ENCODE measurements around the gene RRP8.

Gene RRP8

DNA sequence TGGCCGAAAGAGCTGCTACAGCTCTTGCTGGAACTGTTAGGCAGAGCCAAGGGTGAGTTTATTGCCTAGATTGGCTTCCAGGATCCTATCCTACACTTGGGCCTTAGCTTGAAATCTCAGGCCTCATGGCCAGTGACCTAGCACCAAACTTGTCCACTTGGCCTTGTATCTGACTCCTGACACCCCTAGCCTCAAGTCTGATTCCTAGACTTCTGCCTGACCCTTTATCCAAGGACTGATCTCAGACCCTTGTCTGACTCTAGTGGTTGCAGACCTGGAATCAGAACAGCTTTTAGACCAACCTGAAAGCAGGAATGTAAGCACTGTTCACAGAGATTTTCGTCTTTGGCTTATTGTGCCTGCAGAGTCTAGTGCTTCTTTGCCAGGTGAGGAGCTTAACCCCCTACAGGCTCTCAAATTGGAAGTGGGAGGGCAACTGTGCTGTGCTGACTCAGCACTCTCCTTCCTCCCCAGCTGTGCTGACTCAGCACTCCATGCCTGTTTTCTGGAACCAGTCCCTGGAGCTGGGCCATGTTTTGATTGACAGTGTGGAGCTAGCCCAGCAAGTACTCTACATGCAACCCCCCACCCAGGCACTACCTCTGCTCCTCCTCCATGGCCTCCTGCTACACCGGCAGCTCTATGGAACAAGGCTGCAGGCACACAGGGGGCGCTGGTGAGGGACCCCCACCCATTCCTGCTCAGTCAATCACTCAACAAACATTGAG, 35.1 kb downstream of the RRP8 start:
- DNase-seq (ENCODE audit: low read depth in 2 of 2): no peak

DNA sequence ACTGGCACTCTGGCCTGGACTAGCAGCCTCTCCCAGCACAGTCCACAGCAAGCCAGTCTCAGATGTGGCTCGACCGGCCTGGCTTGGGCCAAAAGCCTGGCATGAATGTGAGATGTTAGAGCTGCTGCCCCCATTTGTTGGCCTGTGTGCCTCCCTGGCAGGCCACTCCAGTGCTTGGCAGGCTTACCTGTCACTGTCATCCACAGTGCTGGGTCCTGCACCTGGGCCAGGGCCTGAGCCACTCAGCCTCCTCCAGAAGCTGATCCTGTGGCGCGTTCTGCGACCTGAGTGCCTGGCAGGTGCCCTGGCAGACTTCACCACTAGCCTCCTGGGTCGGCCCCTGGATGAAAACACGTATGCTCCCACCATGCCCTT, 36.1 kb downstream of the RRP8 start:
- no peak for DNase-seq (ENCODE audit: low read depth in 2 of 2)

DNA sequence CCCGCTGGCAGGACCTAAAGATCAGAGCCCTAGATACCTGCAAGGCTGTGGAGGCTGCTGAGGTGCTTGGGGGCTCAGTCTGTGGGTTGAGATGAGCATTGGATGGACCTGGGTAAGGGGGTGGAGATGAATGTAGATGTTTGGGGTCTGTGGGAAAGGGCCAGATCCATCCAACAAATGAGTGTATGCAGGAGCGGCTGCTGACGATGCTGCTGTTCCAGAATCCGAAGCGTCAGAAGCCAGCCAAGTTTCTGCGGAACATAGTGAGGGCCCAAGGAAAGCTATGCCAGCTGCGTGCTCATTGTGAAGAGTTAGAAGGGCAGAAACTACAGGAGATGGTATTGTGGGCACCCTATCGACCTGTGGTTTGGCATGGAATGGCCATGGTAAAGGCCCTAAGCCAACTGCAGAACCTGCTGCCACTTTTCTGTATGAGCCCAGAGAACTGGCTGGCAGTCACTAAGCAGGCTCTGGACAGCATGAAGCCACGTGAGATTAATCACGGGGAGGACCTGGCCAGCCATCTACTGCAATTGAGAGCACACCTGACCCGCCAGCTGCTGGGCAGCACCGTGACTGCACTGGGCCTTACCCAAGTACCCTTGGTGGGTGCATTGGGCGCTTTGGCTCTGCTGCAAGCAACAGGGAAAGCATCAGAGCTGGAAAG, 36.6 kb downstream of the RRP8 start:
- no peak for DNase-seq (ENCODE audit: low read depth in 2 of 2)

DNA sequence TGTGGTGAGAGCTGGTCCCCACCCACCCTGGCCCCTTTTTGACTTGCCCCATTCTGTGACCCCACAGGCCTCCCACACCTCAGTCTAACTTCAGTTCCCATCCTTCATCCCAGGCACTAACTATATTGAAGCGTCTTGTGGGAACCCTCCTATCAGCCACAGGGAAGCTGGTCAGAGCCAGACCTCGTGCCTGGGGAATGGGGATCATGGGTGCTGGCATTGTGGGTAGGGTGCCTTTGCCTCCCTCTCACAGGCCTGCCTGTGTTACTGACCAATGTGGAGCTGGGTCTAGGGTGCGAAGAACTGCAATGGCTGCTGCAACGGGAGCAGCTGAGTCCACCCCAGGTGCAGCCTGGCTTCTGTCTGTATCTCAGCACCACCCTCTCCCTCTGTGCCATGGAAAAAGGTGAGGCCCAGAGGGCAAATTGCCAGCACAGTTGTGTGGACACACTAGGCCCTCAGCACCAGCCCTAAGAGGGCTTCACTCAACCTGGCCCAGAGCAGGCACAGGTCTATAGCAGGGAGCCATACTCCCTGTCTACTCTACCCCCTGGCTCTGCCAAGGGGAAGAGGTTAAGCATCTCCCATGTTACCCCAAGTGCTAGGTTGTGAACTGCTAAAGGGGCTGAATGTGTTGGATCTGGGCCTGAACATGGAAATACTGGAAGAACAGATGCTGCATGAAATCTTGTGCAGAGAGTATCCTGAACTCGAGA, 37.3 kb downstream of the RRP8 start:
- DNase-seq (ENCODE audit: low read depth in 2 of 2): no peak

DNA sequence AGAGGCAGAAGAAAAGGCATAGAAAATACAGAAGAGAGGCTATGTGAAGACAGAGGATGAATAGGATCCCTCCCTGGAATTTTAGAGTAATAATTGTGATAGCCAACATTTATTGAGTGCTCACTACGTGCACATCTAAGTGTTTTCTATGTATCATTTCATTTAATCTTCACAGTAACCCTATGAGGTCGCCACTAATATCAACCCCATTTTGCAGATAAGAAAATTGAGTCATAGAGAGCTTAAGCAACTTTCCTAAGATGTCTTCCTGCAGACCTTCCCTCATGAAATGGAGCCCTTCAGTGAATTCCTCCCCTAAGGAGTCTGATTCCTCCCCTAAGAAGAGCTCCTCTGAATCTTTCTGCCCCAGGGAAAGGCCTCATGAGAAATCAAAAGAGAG, 38.1 kb downstream of the RRP8 start:
- no peak for DNase-seq (ENCODE audit: low read depth in 2 of 2)

DNA sequence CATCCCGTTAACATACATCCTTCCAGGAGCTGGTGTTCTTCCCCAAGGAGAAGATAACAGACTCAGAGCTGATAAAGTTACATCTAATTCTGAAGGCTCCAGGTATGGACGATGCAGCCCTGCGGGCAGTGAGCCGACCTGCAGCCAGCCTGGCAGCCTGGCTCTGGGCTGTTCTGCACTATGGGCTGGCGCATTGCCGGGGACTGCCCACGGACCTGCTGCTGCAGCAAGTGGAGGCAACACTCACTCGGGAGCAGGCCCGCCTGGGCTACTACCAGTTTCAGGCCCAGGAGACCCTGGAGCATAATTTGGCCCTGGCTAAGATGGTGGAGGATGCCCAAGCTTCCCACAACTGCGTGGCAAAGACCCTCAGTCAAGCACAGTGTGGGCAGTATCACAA, 39.7 kb downstream of the RRP8 start:
- no peak for DNase-seq (ENCODE audit: low read depth in 2 of 2)

DNA sequence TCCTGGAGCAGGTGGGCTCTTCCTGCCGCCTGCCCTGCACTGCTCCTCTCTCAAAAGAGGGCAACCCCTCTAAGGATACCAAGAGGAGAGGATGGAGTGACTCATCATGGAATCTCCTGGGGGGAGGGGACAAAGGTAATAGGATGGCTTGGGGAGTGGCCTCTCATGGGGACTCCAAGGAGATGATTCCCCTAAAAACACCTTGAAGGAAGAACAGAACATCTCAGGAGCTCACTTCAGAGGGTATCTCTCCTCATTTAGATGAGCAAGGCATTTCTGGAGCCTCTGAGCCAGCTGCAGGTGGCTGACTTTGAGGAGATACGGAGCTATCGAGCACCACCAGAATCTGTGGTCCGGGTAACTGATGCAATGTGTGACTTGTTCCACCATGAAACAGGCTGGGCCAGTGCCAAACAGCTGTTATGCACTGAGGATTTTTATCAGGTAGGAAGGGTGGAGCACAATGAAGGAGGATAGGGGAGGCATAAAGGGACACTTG, 40.2 kb downstream of the RRP8 start:
- DNase-seq (ENCODE audit: low read depth in 2 of 2): no peak

DNA sequence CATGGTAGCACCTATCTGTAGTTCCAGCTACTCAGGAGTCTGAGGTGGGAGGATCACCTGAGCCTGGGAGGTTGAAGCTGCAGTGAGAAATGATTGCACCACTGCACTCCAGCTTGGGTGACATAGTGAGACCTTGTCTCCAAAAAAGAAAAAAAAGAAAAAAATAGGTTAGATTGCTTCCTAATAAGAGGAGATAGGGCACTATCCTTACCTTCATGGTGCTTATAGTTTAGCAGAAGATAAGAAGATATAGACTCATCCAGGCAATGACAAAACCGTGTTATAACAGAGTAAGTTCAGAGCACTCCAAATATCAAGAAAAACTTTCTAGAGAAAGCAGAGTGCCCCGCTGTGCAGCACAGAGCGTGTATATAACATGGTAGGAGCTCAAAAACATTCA, 42.1 kb downstream of the RRP8 start:
- no peak for DNase-seq (ENCODE audit: low read depth in 2 of 2)

DNA sequence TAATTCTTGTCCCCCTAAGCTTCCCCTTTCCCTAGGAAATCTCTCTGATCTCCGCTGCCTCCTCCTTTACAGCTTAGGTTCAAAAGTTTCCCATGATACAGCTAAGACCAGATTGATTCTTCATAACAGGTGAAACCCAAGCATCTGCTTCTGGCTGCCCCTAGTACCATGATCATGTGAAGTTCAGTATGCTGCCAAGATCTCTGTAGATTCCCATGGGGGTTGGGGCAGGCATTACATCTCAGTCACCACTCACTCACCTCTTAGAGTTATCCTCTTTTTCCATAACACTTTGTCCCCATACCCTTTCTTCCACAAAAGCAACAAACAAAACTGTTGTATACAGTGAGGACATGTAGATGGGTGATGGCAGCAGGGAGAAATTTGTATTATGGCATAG, 44.0 kb downstream of the RRP8 start:
- no peak for DNase-seq (ENCODE audit: low read depth in 2 of 2)

DNA sequence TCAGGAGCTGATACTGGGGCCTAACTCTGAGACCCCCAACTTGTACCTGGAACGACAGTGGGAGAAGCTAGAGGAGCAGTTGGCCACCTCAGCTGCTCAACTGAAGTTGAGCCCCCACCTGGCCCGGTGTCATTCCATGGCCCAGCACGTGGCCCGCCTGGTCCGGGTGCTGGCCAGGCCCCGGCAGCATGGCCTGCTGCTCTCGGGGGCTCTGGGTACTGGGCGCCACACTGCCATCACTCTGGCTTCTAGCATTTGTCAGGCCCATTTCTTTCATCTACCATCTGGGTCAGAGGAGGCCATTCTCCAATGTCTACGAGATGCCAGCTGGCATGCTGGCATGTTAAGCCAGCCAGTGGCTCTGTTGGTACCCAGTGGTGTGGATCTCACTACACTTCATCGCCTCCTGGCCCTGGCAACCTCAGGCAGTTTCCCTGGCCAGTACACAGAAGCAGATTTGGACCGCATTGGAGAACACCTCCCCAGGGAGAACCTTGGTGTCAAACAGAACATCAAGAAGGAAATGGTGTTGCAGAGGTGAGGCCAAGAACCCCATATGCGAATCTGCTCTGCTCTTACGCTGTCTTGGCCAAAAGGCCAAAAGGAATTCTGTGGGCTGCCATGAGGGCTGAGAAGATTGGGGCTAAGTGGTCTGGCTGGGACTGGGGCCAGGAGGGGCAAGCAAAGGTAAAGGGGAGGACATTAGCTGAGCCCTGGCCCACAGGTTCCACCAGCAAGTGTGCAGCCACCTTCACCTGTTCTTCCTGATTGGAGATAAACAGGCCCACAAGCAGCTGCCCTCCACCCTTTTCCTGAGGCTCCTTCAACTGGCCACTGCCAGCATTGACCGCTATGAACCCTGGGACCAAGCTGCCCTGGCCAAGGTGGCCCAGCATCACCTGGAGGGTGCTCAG, 45.4 kb downstream of the RRP8 start:
- DNase-seq (ENCODE audit: low read depth in 2 of 2): no peak

DNA sequence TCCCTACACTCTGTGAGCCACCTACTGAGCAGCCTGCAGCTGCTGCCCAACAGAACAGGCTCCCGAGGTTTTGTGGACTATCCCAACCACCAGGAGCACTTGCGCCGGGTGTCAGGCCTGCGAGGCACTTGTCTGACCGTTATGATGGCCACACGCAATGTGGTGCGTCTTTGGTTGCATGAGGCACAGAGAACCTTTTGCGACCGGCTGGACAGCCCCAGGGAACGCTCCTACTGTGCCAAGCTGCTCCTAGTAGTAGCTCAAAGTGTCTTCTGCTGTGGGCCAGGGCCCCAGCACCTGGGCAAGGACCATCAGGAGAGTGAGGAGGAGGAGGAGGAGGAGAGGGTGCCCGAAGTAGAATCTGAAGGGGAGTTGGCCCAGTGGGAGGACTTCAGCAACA, 46.4 kb downstream of the RRP8 start:
- DNase-seq (ENCODE audit: low read depth in 2 of 2): no peak

DNA sequence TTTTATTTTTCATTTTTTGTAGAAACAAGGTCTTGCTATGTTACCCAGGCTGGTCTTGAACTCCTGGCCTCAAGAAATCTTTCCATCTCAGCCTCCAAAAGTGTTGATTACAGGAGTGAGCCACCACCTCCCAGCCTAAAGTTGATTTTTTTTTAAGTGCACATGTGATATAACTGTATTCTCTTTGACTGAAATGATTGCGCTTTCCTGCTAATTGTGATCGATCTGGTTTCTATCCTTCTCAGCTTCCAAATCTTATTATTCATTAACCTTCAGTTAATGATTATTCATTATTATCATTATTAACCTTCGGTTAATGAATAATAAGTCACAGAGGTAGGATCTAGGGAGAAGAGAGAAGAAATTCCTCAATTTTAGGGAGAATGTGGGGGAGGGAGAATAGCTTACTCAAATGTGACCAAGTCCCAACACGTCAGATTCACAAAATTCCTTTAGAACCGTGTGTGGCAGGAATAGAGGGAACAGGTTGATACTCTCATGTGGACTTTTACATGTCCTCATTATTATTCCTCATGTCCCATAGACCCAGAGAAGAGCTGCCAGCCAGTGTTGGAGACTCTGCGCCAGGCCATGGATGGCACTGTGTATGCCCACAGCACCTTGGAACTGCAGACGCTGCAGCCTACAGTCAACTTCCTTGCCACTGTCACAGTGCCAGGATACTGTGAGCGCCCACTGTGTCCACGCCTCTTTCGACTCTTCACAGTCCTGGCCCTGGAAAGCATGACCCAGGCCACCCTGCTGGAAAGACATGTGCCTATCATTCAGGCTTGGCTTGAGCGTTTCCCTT, 47.1 kb downstream of the RRP8 start:
- DNase-seq (ENCODE audit: low read depth in 2 of 2): no peak

DNA sequence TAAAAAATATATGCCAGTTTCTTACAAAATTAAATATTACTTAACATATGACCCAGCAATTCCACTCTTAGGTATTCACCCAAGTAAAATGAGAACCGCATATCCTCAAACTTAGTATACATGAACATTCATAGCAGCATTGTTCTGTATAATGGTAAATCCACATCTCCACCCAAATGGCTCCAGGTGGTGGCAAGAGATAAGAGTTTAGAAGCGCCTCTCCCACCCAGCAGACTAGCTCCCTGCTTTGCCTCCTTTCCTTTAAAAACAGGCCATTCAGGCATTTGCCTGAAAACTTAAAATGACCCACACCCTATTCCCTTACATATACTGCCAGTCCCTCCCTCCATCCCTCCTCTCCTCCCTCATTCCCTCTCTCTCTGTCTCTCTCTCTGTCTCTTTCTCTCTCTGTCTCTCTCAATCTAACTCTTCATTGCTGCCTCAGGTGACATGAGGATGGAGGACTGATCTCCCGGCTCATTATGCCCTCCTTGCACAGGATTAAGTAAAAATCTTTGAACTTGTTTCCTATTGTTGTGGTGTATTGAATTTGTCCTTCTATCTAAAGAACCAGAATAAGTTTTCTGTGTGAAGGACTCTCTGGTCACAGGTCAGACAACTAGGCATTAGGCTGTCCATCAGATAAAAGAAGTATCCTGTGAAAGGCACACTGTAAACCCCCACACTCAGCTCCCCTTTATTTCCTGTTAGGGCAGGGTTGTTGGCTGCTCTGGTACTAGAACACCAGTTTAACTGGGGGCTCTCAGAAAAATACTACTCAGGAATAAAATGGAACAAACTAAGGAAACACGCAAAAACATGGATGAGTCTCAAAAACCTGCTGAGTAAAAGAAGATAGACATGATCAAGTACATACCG, 48.3 kb downstream of the RRP8 start:
- DNase-seq (ENCODE audit: low read depth in 2 of 2): no peak

DNA sequence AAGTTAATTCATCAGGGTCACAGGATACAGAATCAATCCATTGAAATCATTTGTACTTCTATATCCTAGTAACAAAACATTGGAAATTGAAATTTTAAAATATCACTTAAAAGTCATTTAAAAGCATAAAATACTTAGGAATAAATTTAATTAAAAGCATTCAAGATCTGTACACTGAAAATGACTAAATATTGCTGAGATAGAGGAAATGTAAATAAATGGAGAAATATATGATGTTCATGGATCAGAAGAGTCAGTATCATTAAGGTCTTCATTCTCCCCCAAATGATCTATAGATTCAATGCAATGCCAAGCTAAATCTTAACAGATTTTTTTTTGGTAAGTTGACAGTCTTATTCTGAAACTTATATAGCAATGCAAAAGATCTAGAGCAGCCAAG, 49.8 kb downstream of the RRP8 start:
- DNase-seq (ENCODE audit: low read depth in 2 of 2): no peak

DNA sequence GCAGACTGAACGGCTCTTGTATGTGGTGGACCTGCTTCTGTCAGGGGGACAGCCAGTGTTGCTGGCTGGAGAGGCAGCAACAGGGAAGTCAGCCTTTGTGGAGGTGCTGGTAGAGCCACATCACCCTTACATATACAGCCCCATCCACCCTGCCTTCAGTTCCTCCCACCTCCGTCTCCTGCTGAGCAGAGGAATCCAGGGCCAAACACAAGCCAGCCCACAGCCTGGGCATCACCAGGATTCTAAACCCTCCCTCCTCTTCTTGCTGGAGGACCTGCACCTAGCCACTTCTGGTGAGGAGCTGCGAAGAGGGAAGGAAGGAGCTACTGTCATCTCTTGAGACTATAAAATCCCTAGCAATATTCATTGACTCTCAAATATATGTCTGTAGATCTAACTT, 54.8 kb downstream of the RRP8 start:
- no peak for DNase-seq (ENCODE audit: low read depth in 2 of 2)

DNA sequence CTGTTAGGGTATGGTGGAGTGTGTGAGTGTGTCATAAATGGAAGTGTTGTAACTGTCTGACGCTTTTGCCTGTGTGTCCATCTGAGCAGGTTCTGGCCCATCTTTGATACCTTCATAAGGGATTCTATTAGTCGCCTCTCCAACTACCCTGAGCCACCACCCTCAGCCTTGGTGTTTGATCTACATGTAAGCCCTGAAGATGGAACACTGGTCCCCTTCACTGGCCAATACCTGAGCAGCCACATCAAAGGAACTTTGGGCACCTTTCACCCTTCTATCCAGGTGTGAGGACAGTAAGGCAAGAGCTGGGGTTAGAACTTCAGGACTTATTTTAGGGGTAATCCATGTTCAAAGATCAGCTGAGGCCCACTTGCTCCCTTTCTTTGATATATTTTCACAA, 55.3 kb downstream of the RRP8 start:
- no peak for DNase-seq (ENCODE audit: low read depth in 2 of 2)

DNA sequence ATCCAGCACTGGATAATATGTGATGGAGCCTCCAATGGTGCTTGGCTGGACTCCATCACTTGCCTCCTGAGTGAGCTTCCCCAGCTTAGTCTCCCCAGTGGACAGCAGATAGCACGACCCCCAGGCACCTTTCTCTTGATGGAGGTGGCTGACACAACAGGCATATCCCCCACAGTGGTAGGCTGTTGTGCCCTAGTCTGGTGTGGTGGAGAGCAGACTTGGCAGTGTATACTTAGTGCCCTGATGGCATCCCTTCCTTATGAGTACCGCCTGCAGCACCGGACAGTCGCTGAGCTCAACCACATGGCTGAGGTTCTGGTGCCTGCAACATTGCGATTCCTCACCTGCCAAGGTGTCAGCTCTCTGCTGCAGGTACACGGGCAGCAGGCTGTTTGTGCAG, 56.2 kb downstream of the RRP8 start:
- DNase-seq (ENCODE audit: low read depth in 2 of 2): no peak

DNA sequence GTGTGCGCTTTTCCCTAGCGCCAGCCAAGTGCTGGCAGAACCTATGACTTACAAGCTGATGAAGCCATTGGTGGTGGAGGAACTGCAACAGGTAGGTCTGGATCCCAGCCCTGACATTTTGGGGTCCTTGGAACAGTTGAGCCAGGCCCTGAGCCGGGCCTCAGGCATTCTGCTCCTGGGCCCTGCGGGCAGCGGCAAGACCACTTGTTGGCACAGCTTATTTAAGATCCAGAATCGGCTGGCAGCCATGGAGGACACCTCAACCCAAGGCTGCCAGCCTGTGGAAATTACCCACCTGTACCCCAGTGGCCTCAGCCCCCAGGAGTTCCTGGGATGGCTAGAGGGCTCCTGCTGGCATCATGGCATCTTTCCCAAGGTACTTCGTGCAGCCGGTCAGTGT, 56.7 kb downstream of the RRP8 start:
- no peak for DNase-seq (ENCODE audit: low read depth in 2 of 2)

DNA sequence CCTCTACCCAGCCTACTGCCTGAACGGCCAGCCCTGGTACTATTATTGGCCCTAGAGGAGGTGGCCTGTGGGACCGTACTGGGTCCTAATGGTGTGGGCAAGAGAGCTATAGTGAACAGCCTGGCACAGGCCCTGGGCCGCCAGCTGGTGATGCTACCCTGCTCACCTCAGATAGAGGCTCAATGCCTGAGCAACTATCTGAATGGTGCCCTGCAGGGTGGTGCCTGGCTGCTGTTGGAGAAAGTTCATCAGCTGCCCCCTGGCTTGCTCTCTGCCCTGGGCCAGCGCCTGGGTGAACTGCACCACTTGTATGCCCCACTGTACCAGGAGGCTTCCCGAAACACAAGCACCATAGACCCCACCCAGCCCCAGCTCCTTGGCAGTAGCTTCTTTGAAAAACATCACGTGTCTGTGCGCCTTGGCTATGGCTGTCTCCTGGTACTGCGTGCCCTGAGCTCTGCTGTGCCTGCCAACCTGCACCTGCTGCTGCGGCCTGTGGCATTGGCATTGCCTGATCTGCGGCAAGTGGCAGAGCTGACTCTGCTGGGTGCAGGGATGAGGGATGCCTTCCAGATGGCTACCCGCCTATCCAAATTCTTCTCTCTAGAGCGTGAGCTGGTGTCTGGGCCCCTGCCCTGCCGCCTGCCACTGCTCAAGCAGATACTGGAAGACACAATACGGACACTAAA, 57.4 kb downstream of the RRP8 start:
- no peak for DNase-seq (ENCODE audit: low read depth in 2 of 2)

Data from stimulated activated CD8-positive, alpha-beta memory T cell treated with anti-CD3 and anti-CD28 coated beads, Interleukin-2, amount 100 ng/mL, for 48 hours (primary cell).